Urothelium cell line (cell line): ENCODE data around the gene PSG4.
A peak's percentile ranks its signal among the peaks of the same experiment; 100 is the strongest.
"Not testable (repeated sequence)": the region's sequence is repeated elsewhere in the genome, so short reads cannot be mapped to it uniquely, and the experiment has no call there.

Experiments
- DNase-seq: peaks from one replicate; pipeline ENCODE4 v3.0.0; 2011; ENCODE audit warnings: low spot score, mixed read lengths
- FAIRE-seq: peaks from 2 replicates; lab custom pipeline; 2011; peaks lifted over from hg19 to GRCh38; lab: Jason Lieb, UNC

The PSG4 gene

GRCh38 chr19:43201337-43201801 is 4.1 kb downstream of the PSG4 start:
- DNase-seq = peak; percentile 26

GRCh38 chr19:43198686-43199419 is 6.6 kb downstream of the PSG4 start:
- not testable (repeated sequence) for DNase-seq, FAIRE-seq

More at GRCh38 chr19:43201337-43201801, 4.1 kb downstream of the PSG4 start:
- FAIRE-seq = peak; percentile 92

- not testable (repeated sequence) for FAIRE-seq, DNase-seq
Observed at GRCh38 chr19:43197666-43198397, 7.6 kb downstream of the PSG4 start.

- FAIRE-seq, DNase-seq: not testable (repeated sequence)
Observed at GRCh38 chr19:43194397-43194796, 11.0 kb downstream of the PSG4 start.

- not testable (repeated sequence) for DNase-seq, FAIRE-seq
Observed at GRCh38 chr19:43192381-43193155, 12.9 kb downstream of the PSG4 start.

GRCh38 chr19:43188092-43188491 is 17.3 kb downstream of the PSG4 start:
- FAIRE-seq, DNase-seq: not testable (repeated sequence)

GRCh38 chr19:43186311-43186935 is 19.0 kb downstream of the PSG4 start, which contains the start of gene PSG5:
TSS of gene PSG5 (minus strand) at chr19:43186536. CDS start at chr19:43186405, 131 bp downstream.
- FAIRE-seq, DNase-seq: not testable (repeated sequence)

GRCh38 chr19:43181869-43182771 is 23.3 kb downstream of the PSG4 start:
- DNase-seq = peak; percentile 38
- FAIRE-seq = not testable (repeated sequence)

- FAIRE-seq, DNase-seq: not testable (repeated sequence)
Observed at GRCh38 chr19:43179569-43180147, 25.8 kb downstream of the PSG4 start.

GRCh38 chr19:43178577-43178976 is 26.9 kb downstream of the PSG4 start:
- not testable (repeated sequence) for DNase-seq, FAIRE-seq

GRCh38 chr19:43165906-43166305 is 39.5 kb downstream of the PSG4 start:
- not testable (repeated sequence) for FAIRE-seq

GRCh38 chr19:43163135-43163534 is 42.3 kb downstream of the PSG4 start:
- FAIRE-seq = not testable (repeated sequence)

More at GRCh38 chr19:43165906-43166305, 39.5 kb downstream of the PSG4 start:
- not testable (repeated sequence) for DNase-seq

GRCh38 chr19:43162261-43162660 is 43.2 kb downstream of the PSG4 start:
- FAIRE-seq = not testable (repeated sequence)

More at GRCh38 chr19:43163135-43163534, 42.3 kb downstream of the PSG4 start:
- not testable (repeated sequence) for DNase-seq

GRCh38 chr19:43152214-43152613 is 53.2 kb downstream of the PSG4 start:
- DNase-seq = no peak
- no peak for FAIRE-seq

More at GRCh38 chr19:43162261-43162660, 43.2 kb downstream of the PSG4 start:
- not testable (repeated sequence) for DNase-seq

GRCh38 chr19:43149788-43150187 is 55.6 kb downstream of the PSG4 start:
- not testable (repeated sequence) for FAIRE-seq, DNase-seq

- DNase-seq (peak; percentile 15), FAIRE-seq (no peak)
Observed at GRCh38 chr19:43148233-43148632, 57.2 kb downstream of the PSG4 start.
